Chondrocyte (in vitro differentiated cells): ENCODE measurements around the gene STAM. TPM values are rescaled to one million over a fixed set of nuclear protein-coding genes. Genes with fewer than 3 reads are reported as not detected.

Experiments
- DNase-seq: peaks from one replicate; pipeline ENCODE4 v3.0.0; 2021; ENCODE audit warnings: mixed read lengths, low spot score
- H3K27ac Mint-ChIP-seq: one replicate; pipeline ENCODE4 v1.8.0; 2021; ENCODE audit warnings: mild to moderate bottlenecking, moderate library complexity, mixed read lengths; ENCODE audit not compliant: unreplicated experiment
- H3K27me3 Mint-ChIP-seq: 2 replicates; pipeline ENCODE4 v1.8.0; 2021; ENCODE audit warnings: low read depth, mixed read lengths
- H3K36me3 Mint-ChIP-seq: 2 replicates; pipeline ENCODE4 v1.8.0; 2021; ENCODE audit warnings: low read depth, mixed read lengths
- H3K4me1 Mint-ChIP-seq: 2 replicates; pipeline ENCODE4 v1.8.0; 2021; ENCODE audit warnings: low read depth, mild to moderate bottlenecking, mixed read lengths
- H3K4me3 Mint-ChIP-seq: one replicate; pipeline ENCODE4 v1.8.0; 2021; ENCODE audit warnings: mild to moderate bottlenecking, moderate library complexity, mixed read lengths; ENCODE audit not compliant: unreplicated experiment
- H3K9me3 Mint-ChIP-seq: 2 replicates; pipeline ENCODE4 v1.8.0; 2021; ENCODE audit warnings: low read depth, mixed read lengths
- total RNA-seq: library from RNA; stranded (reverse); gene quantifications from 3 replicates; pipeline ENCODE4 v1.2.1, GENCODE V29; 2021
- TF ChIP-seq, protein P1 (sequence below): fragments of 200-600 bp; sonication (generic); IDR thresholded peaks from 2 replicates; pipeline ENCODE4 v1.5.0; 2021; ENCODE audit warnings: antibody characterized with exemption, mild to moderate bottlenecking, moderate library complexity

The STAM gene
- total RNA-seq, 1 donor from 2014 or later: 27.6 TPM

DNA sequence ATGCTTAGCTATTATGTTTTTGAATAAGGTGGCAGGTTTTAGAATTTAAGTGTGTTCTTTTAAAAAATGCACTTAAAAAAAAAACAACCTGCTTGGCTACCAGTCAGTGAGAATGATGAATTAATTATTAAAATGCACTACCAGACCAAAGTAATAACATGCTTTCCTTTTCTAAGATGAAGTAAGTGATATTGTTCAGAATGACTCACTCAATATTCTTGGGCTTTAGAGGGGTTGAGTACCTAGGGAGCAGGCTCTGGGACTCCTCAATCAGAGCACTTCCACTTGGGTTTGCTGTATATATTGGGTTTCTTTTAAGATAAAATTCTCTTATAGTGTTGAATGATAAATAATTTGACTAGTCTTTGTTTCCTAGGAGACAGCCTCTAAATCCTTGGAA is 8.6 kb downstream of the STAM start:
- Mint-ChIP-seq H3K27ac (peak overlapping the region; percentile 94), H3K36me3 (peaks cover 4% of the 10 kb centered on the region), H3K4me1 (peaks cover 80% of the 10 kb centered on the region)

DNA sequence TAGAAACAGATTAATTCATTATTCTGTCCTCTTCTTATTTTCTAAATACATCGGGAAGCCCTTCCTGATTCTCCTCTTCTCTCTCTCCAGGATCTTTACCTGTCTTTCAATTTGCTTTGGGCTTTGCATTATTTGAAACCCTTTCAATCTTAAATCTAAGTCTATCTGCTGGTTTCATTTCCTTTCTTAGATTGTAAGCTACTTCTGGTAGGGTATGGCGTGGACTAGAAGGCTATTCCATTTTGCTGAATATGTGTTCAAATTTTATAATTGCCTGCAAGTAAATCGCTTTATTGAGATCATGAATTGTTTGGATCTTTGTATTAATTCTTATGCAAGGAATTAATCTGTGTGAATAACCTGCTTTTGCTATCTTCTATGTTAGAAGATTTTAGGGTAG is 11.1 kb downstream of the STAM start:
- peaks cover 6% of the 10 kb centered on the region for H3K36me3 Mint-ChIP-seq
- no peaks in the 10 kb centered on the region for H3K27me3 Mint-ChIP-seq
- no peak overlapping the region for H3K4me3 Mint-ChIP-seq
- peaks cover 69% of the 10 kb centered on the region for H3K4me1 Mint-ChIP-seq
- no peak overlapping the region for H3K27ac Mint-ChIP-seq
- TF ChIP-seq, protein P1, sequence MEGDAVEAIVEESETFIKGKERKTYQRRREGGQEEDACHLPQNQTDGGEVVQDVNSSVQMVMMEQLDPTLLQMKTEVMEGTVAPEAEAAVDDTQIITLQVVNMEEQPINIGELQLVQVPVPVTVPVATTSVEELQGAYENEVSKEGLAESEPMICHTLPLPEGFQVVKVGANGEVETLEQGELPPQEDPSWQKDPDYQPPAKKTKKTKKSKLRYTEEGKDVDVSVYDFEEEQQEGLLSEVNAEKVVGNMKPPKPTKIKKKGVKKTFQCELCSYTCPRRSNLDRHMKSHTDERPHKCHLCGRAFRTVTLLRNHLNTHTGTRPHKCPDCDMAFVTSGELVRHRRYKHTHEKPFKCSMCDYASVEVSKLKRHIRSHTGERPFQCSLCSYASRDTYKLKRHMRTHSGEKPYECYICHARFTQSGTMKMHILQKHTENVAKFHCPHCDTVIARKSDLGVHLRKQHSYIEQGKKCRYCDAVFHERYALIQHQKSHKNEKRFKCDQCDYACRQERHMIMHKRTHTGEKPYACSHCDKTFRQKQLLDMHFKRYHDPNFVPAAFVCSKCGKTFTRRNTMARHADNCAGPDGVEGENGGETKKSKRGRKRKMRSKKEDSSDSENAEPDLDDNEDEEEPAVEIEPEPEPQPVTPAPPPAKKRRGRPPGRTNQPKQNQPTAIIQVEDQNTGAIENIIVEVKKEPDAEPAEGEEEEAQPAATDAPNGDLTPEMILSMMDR: no peak
- no peak for DNase-seq
- peaks cover 21% of the 10 kb centered on the region for H3K9me3 Mint-ChIP-seq

More for the DNA sequence above, 8.6 kb downstream of the STAM start:
- Mint-ChIP-seq H3K4me3 (no peak overlapping the region), H3K27me3 (no peaks in the 10 kb centered on the region), H3K9me3 (peaks cover 9% of the 10 kb centered on the region)
- TF ChIP-seq, protein P1: no peak
- no peak for DNase-seq

DNA sequence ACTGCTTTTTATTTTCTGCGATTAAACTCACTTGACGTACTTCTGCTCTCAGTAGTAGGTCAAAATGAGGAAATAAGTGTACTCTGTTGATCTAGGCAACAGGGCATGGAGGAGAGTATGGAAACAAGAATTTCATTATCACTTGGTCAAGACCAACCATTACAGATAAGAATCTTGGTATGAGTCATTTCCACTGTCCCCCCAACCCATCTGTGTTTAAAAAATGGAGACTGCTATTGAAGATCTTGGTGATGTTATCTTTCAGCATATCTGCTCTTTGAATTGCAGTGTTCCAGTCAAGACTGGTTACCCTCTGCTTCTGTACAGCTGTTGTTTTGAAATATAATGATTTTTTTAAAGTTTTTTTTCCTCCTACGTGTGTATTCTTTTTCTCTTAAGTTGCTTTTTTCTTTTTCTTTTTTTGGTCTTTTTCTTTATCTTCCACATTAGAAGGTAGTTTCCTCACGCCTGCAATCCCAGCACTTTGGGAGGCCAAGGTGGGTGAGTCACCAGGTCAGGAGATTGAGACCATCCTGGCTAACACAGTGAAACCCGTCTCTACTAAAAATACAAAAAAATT is 11.7 kb downstream of the STAM start:
- Mint-ChIP-seq H3K4me1 (peaks cover 63% of the 10 kb centered on the region), H3K4me3 (no peak overlapping the region), H3K36me3 (peaks cover 6% of the 10 kb centered on the region), H3K27me3 (no peaks in the 10 kb centered on the region), H3K27ac (peak overlapping the region; percentile 66), H3K9me3 (peaks cover 21% of the 10 kb centered on the region)
- DNase-seq: no peak
- TF ChIP-seq, protein P1: no peak

DNA sequence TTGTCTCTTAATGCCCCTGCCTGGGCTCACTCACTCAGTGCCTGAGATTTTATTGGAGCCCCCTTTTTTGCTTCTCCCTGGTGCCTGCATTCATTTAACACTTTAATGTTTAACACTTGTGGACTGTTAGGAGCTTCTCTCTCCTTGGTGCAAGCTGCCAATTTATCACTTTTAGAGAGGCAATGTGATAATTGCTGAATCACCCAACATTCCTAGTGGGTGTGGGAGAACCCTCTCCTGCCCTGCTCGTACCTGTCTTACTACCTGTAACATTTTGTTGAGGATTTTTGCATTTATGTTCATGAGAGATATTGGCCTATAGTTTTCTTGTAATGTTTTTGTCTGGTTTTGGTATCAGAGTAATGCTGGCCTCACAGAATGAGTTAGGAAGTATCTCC is 13.2 kb downstream of the STAM start:
- Mint-ChIP-seq H3K27me3 (no peaks in the 10 kb centered on the region), H3K4me3 (no peak overlapping the region), H3K4me1 (peaks cover 57% of the 10 kb centered on the region), H3K9me3 (peaks cover 21% of the 10 kb centered on the region), H3K36me3 (peaks cover 12% of the 10 kb centered on the region), H3K27ac (peak overlapping the region; percentile 23)
- no peak for DNase-seq
- TF ChIP-seq, protein P1: no peak

DNA sequence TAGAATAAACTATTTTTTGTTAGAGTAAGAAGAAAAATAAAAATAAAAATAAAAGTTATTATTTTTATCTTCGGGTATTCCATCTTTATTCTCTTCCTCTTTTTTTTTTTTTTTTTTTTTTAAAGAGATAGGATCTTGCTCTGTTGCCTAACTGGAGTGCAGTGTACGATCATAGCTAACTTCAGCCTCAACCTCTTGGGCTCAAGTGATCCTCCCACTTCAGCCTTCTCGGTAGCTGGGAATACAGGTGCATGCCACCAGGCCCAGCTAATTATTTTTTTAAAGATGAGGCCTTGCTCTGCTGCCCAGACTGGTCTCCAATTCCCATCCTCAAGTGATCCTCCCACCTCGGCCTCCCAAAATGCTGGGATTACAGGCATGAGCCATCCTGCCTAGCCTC is 15.4 kb downstream of the STAM start:
- Mint-ChIP-seq H3K27me3 (no peaks in the 10 kb centered on the region), H3K36me3 (peaks cover 16% of the 10 kb centered on the region), H3K9me3 (peaks cover 21% of the 10 kb centered on the region), H3K4me3 (no peak overlapping the region), H3K27ac (no peak overlapping the region), H3K4me1 (peaks cover 39% of the 10 kb centered on the region)
- no peak for DNase-seq
- TF ChIP-seq, protein P1: no peak
